Right cardiac atrium (tissue), 5 donors: Measurements from ENCODE around the gene SGPL1. TPM values are rescaled to one million over a fixed set of nuclear protein-coding genes. Genes with fewer than 3 reads are reported as not detected.

Experiments
- ATAC-seq, 2 donors: fragments of 200-7000 bp; cut with Tn5 transposase; one replicate each; pipeline versions ENCODE4 v1.8.0 to v1.9.1; 2020; ENCODE audit warnings: moderate library complexity in 2 of 2, mild to moderate bottlenecking in 1 of 2
- DNase-seq, 3 donors: peaks; one replicate each; pipeline ENCODE4 v3.0.0-alpha.2; 2020
- H3K27ac ChIP-seq: one replicate; pipeline ENCODE4 v1.5.1; 2013; ENCODE audit warnings: mild to moderate bottlenecking, low read length, control low read depth, moderate library complexity
- H3K27me3 ChIP-seq: one replicate; pipeline ENCODE4 v1.6.1; 2013; ENCODE audit not compliant: control insufficient read depth, insufficient read depth
- H3K4me1 ChIP-seq: one replicate; pipeline ENCODE4 v1.6.1; 2013; ENCODE audit warnings: low read length; ENCODE audit not compliant: control insufficient read depth, insufficient read depth
- H3K4me3 ChIP-seq: one replicate; pipeline ENCODE4 v1.5.1; 2013; ENCODE audit warnings: low read length, control low read depth
- H3K9me3 ChIP-seq: one replicate; pipeline ENCODE4 v1.6.1; 2013; ENCODE audit warnings: low read length; ENCODE audit not compliant: control insufficient read depth
- WGBS: extraction: QIAGEN DNeasy Blood & Tissue Kit; methylation state at CpG from one replicate; pipeline ENCODE4 v1.1.7; 2013; 5-methylcytosine and 5-hydroxymethylcytosine counted together
- intact Hi-C, 4 donors: fragments of 100-400 bp; cut with DNase I; formaldehyde crosslinking; loops; one replicate each; pipeline versions ENCODE4 v1.11.0 to v1.14.0; 2022 to 2023
- polyA plus RNA-seq: library from polyadenylated mRNA; stranded (reverse); fragments of 200-250 nt; gene quantifications from one replicate; pipeline ENCODE4 v1.2.3, GENCODE V29; 2013
- total RNA-seq, 4 donors: library from RNA; stranded (reverse); fragmentation: NEBNext Ultra II Directional; extraction: Animal tissue kit (Norgen Biotek cat#: 25700); gene quantifications; one replicate each; pipeline ENCODE4 v1.2.1, GENCODE V29; 2021
- donor health status: healthy with polysubstance abuse.
- donor health status: DM: no; HTN: yes; CAD: no.
- donor health status: DM: no; HTN: no; CAD: no.
- donor health status: DM: no; HTN: yes; CAD: no; lungs with severe emphysema.
- donor health status: DM: yes; HTN: yes; CAD: no.

The SGPL1 gene
- total and polyA plus RNA-seq, 5 donors = 4.2 to 20.2 (median 13.2) TPM

- intact Hi-C loops = loop anchor here (5.0 to 10.0 kb wide), 5 partner anchors 137 to 357 kb away; partner anchors contain the start of gene UNC5B (in 1 of the 4)
- WGBS = 67% methylated on average over 13 of the region's 13 CpGs
- peaks cover 4% of the 10 kb centered on the region for H3K4me1 ChIP-seq
- DNase-seq (peak in 1 of 3 donors; percentile 45), ATAC-seq (no peak)
- no peak overlapping the region for H3K27ac ChIP-seq
- H3K4me3 ChIP-seq = no peak overlapping the region
- no peaks in the 10 kb centered on the region for H3K27me3 ChIP-seq
- H3K9me3 ChIP-seq = no peaks in the 10 kb centered on the region
These were observed 111.6 kb downstream of the SGPL1 start for GRCh38 chr10:70927189-70927943.

GRCh38 chr10:70928140-70928539, 112.4 kb downstream of the SGPL1 start:
- ATAC-seq (no peak), DNase-seq (peak in 1 of 3 donors; percentile 11)
- Histone ChIP-seq H3K27ac (no peak overlapping the region), H3K9me3 (no peaks in the 10 kb centered on the region), H3K4me1 (peaks cover 4% of the 10 kb centered on the region), H3K27me3 (no peaks in the 10 kb centered on the region), H3K4me3 (no peak overlapping the region)
- 74% methylated on average over 8 of the region's 8 CpGs for WGBS
- intact Hi-C loops = loop anchor here (2.0 to 10.0 kb wide), 6 partner anchors 137 to 357 kb away; partner anchors contain the start of gene UNC5B (in 1 of the 4)

GRCh38 chr10:70930263-70931000, 114.7 kb downstream of the SGPL1 start:
- H3K27ac ChIP-seq = no peak overlapping the region
- H3K4me1 ChIP-seq = peaks cover 4% of the 10 kb centered on the region
- intact Hi-C loops = loop anchor here in 1 of 4 donors (10.0 kb wide), 1 partner anchor 274 kb away; no protein-coding TSS in a partner anchor
- ATAC-seq = no peak
- peak in 1 of 3 donors; percentile 16 for DNase-seq
- no peaks in the 10 kb centered on the region for H3K9me3 ChIP-seq
- WGBS = 73% methylated on average over 17 of the region's 17 CpGs
- H3K27me3 ChIP-seq = no peaks in the 10 kb centered on the region
- H3K4me3 ChIP-seq = no peak overlapping the region

Other genes with a start within 250 kb of the SGPL1 start
- gene PRF1, start 213.2 kb upstream of the SGPL1 start, total RNA-seq = 1 to 10 TPM in 3 of 4 donors, under 1 TPM in 1; 0.81 to 2.9 (median 1.9) TPM
- 1.1 TPM for gene PRF1, start 213.2 kb upstream of the SGPL1 start, polyA plus RNA-seq
- under 1 TPM; 0.03 to 0.36 (median 0.19) TPM for gene ADAMTS14, start 143.4 kb upstream of the SGPL1 start, total RNA-seq
- 0.14 TPM for gene ADAMTS14, start 143.4 kb upstream of the SGPL1 start, polyA plus RNA-seq
- not detected for gene TBATA, start 30.6 kb upstream of the SGPL1 start, total RNA-seq
- gene TBATA, start 30.6 kb upstream of the SGPL1 start, polyA plus RNA-seq = 0.16 TPM
- gene PCBD1, start 72.6 kb downstream of the SGPL1 start, total RNA-seq = 100 to 1,000 TPM; 102 to 141 (median 134) TPM
- gene PCBD1, start 72.6 kb downstream of the SGPL1 start, polyA plus RNA-seq = 216 TPM